ENCODE measurements around the gene SDE2.
A peak's percentile ranks its signal among the peaks of the same experiment; 100 is the strongest.
"Not testable (repeated sequence)": the region's sequence is repeated elsewhere in the genome, so short reads cannot be mapped to it uniquely, and the experiment has no call there.

SDE2 gene

DNA sequence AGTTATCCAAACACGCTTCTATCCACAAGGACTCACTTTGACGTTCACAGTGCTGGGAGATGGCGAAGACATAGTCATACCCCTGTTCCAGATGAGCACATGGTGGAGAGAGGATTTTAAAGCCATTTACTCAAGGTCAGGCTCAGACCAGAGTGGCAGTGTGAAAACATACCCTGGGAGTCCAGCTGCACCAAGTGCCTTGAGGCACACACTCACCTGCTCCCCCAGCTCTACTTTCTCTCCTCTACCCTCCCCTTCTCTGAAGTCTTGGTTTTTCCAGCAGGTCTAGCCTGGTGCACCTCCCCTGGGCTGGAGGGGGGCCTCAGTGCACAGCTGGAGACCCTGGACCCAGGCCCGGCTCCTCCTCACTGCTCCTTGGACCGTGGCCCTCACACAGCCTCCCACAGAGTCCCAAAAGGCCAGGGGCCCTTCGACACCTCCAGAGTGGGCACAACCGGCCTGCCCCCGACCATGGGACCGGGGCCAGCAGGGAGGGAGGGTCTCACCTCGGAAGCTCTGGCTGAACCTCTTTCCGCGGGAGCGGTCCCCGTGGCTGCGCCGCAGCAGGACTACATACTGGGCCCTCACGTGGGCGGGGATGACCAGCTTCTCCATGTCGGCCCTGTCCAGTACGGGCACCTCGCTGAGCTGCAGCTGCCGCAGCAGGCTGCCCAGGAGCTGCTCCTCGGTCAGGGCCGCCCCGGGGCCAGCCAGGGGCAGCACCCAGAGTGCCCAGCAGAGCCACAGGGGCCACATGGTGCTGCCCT, 58.6 kb downstream of the SDE2 start:
- peaks cover 55% of the 10 kb centered on the region for H3K4me1 Mint-ChIP-seq

DNA sequence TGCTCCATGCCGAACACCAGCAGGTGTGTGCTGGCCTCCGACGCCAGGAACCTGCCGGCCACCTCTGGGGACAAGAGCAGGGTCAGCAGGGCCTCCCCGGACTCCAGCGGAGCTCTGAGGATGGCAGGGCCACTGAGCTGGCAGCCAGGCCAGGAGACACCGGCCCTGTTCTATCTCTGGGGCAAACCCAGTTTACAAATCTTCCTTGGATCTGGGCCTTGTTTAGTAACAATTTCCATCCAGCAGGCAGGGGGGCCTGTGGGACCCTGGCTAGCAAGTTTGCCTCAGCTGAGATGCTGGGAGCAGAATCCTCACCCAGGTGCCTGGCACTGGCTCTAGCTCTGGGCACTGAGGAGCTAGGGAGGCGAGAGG, 59.2 kb downstream of the SDE2 start:
- Mint-ChIP-seq H3K4me3 (peak overlapping the region in 2 of 3 experiments; percentile 36 to 41), H3K27me3 (ENCODE audit: low read depth) (peaks cover 13% of the 10 kb centered on the region), H3K4me1 (peaks cover 49% of the 10 kb centered on the region), H3K27ac (peak overlapping the region in 2 of 3 experiments; percentile 79 to 87)
- H3K36me3 Mint-ChIP-seq (ENCODE audit: low read depth); H3K9me3 Mint-ChIP-seq: not testable (repeated sequence)

More for the DNA sequence above, 58.6 kb downstream of the SDE2 start:
- TF ChIP-seq, protein P1, sequence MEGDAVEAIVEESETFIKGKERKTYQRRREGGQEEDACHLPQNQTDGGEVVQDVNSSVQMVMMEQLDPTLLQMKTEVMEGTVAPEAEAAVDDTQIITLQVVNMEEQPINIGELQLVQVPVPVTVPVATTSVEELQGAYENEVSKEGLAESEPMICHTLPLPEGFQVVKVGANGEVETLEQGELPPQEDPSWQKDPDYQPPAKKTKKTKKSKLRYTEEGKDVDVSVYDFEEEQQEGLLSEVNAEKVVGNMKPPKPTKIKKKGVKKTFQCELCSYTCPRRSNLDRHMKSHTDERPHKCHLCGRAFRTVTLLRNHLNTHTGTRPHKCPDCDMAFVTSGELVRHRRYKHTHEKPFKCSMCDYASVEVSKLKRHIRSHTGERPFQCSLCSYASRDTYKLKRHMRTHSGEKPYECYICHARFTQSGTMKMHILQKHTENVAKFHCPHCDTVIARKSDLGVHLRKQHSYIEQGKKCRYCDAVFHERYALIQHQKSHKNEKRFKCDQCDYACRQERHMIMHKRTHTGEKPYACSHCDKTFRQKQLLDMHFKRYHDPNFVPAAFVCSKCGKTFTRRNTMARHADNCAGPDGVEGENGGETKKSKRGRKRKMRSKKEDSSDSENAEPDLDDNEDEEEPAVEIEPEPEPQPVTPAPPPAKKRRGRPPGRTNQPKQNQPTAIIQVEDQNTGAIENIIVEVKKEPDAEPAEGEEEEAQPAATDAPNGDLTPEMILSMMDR (IDR thresholded peaks at IDR 0.05; ENCODE audit: unreplicated experiment in 3 of 3): no peak
- Mint-ChIP-seq H3K27me3 (ENCODE audit: low read depth) (peaks cover 18% of the 10 kb centered on the region), H3K4me3 (peak overlapping the region in 1 of 3 experiments; percentile 38), H3K9me3 (no peaks in the 10 kb centered on the region), H3K36me3 (ENCODE audit: low read depth) (no peaks in the 10 kb centered on the region), H3K27ac (peak overlapping the region in 2 of 3 experiments; percentile 79 to 96)

DNA sequence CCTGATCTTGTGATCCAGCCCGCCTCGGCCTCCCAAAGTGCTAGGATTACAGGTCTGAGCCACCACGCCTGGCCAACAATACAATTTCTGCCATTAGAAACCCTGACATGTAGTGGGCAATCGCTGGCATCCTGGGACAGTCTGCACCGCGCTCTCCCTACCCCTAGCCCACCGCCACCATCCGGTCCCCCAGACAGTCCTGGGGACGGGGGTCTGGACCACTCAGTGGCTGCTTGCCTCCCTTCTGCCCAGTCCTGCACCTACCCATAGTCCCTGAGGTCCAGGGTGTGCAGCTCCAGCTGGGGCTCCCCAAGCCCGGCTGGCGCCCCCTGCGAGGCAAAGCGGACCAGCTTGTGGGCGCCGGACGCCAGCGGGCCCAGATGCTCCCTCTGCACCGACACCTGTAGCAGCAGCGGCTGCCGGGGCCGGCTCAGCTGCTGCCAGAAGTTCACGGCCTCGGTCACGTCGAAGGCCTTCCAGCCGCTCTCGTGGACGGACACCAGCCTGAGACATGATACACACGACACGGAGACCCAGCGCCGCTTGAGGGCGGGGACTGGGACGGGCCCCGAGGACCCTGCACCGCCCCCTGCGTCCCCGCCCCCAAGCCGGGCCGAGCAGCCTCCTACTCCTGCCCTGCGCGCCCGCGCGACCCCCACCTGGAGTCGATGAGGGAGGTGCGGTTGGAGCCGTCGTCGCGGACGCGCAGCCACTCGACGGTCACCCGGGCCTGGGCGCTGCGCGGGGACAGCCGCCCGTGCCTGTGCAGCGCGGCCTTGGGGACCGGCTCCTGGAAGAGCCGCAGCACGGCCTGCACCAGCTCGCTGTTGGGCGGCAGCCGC, 59.8 kb downstream of the SDE2 start:
- H3K27me3 Mint-ChIP-seq (ENCODE audit: low read depth); H3K27ac Mint-ChIP-seq; H3K4me3 Mint-ChIP-seq; H3K36me3 Mint-ChIP-seq (ENCODE audit: low read depth); H3K9me3 Mint-ChIP-seq: not testable (repeated sequence)
- H3K4me1 Mint-ChIP-seq: peaks cover 45% of the 10 kb centered on the region

DNA sequence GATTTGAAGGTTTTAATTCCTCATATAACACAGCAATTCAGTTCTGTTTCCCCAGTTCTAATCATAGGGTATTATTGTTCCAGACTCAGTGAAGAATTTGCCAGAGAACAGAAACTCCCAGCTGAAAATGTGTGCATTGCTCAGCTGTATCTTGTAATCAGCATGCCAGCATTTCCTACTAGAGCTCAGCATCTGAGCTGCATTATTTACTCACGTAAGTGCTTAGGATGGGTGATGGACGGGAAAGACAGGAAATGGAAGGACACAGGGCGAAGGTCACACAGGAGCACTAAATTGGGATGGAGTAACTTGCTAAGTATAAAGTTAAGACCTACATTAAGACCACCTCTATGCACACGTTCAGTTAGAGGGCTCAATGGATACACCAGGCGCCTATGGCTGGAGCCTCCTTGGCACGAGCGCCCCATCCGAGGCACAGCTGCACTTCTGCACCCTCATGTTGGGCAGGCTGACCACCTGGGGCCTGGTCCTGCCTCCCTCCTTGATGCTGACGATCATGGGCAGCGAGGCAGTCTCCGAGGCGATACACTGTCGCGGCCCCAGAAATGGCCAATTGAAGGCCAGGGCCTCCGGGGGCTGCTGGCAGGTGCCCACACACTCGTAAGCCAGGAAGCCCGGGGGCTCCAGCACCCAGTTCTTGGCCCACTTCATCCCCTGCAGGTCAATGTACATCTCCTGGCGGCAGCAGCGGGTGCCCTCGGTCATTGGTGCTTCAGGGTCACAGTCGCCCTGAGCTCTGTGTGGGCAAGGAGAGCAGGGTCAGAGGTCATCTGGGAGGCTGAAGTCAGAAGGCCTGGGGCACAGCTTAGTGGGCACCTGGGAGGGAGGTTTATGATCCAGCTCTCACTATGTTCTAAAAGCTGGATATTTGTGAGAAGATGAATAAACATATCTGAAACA, 61.8 kb downstream of the SDE2 start:
- Mint-ChIP-seq H3K36me3 (ENCODE audit: low read depth) (no peaks in the 10 kb centered on the region), H3K4me1 (peaks cover 31% of the 10 kb centered on the region), H3K27ac (peak overlapping the region in 2 of 3 experiments; percentile 45 to 79), H3K4me3 (no peak overlapping the region), H3K9me3 (no peaks in the 10 kb centered on the region), H3K27me3 (ENCODE audit: low read depth) (peaks cover 7% of the 10 kb centered on the region)
- TF ChIP-seq, protein P1 (IDR thresholded peaks at IDR 0.05; ENCODE audit: unreplicated experiment in 3 of 3): no peak

DNA sequence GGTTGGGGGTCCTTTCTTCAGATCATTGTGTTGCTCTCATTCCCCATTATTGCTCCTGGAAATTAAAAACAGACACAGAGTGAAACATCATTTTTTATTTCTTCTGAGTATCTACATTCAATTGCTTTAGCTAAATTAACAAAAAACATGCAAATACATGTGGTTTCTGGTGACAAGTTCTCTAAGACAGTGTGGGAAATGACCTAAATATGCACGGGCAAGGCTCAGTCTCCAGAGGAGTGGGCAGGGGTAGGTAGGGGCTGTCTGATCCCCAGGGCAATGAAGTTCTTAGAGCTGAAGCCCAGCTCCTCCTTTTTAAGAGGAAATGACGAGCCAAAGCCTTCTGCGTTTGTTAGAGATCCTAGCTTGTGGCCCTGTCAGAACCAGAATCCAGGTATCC, 62.6 kb downstream of the SDE2 start:
- H3K4me1 Mint-ChIP-seq: peaks cover 29% of the 10 kb centered on the region

DNA sequence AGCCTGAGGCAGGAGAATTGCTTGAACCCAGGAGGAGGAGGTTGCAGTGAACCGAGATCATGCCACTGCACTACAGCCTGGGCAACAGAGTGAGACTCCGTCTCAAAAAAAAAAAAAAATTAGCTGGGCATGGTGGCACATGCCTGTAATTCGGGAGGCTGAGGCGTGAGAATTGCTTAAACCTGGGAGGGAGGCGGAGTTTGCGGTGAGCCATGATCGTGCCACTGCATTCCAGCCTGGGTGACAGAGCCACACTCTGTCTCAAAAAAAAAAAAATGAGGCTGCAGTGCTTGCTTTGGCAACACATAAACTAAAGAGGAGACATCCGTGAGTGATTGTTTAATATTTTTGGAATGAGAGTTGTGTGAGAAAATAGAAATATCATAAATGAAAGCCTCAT, 63.1 kb downstream of the SDE2 start:
- not testable (repeated sequence) for H3K4me3 Mint-ChIP-seq; H3K36me3 Mint-ChIP-seq (ENCODE audit: low read depth); H3K9me3 Mint-ChIP-seq; H3K27me3 Mint-ChIP-seq (ENCODE audit: low read depth)
- H3K27ac Mint-ChIP-seq: peak overlapping the region in 1 of 3 experiments; percentile 67
- peaks cover 29% of the 10 kb centered on the region for H3K4me1 Mint-ChIP-seq

More for the DNA sequence above, 62.6 kb downstream of the SDE2 start:
- Mint-ChIP-seq H3K4me3 (no peak overlapping the region), H3K27me3 (ENCODE audit: low read depth) (peaks cover 7% of the 10 kb centered on the region), H3K9me3 (no peaks in the 10 kb centered on the region), H3K36me3 (ENCODE audit: low read depth) (no peaks in the 10 kb centered on the region), H3K27ac (peak overlapping the region in 1 of 3 experiments; percentile 67)
- TF ChIP-seq, protein P1 (IDR thresholded peaks at IDR 0.05; ENCODE audit: unreplicated experiment in 3 of 3): no peak

DNA sequence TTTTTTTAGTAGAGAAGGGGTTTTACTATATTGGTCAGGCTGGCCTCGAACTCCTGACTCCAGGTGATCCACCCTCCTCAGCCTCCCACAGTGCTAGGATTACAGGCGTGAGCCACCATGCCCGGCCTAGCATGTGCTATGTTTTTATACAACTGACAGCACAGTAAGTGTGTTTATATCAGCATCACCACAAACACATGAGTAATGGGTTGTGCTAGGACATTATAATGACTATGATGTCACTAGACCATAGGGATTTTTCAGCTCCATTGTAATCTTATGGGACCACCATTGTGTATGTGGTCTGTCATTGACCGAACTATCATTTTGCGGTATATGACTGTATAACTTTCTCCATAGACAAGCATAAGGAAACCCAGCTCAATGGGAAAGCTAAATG, 64.4 kb downstream of the SDE2 start:
- Mint-ChIP-seq H3K4me3 (no peak overlapping the region), H3K9me3 (no peaks in the 10 kb centered on the region), H3K4me1 (peaks cover 25% of the 10 kb centered on the region), H3K27me3 (ENCODE audit: low read depth) (no peaks in the 10 kb centered on the region), H3K36me3 (ENCODE audit: low read depth) (no peaks in the 10 kb centered on the region), H3K27ac (no peak overlapping the region)
- TF ChIP-seq, protein P1 (IDR thresholded peaks at IDR 0.05; ENCODE audit: unreplicated experiment in 3 of 3): no peak
